IPS-15b (cell line): ENCODE measurements around the gene DPF1.

Experiments
- H3K27me3 ChIP-seq: one replicate; pipeline ENCODE4 v1.6.1; 2013; ENCODE audit warnings: low read length; ENCODE audit not compliant: control insufficient read depth, insufficient read depth
- H3K36me3 ChIP-seq: one replicate; pipeline ENCODE4 v1.6.1; 2013; ENCODE audit warnings: low read length; ENCODE audit not compliant: control insufficient read depth, insufficient read depth
- H3K4me1 ChIP-seq: one replicate; pipeline ENCODE4 v1.6.1; 2013; ENCODE audit warnings: mild to moderate bottlenecking, low read length; ENCODE audit not compliant: control insufficient read depth, insufficient read depth
- H3K4me3 ChIP-seq: one replicate; pipeline ENCODE4 v1.5.1; 2013; ENCODE audit warnings: low read depth, low read length
- H3K9ac ChIP-seq: one replicate; pipeline ENCODE4 v1.6.1; 2013; ENCODE audit warnings: low read depth, mild to moderate bottlenecking, low read length
- H3K9me3 ChIP-seq: one replicate; pipeline ENCODE4 v1.6.1; 2013; ENCODE audit warnings: mild to moderate bottlenecking, low read length; ENCODE audit not compliant: control insufficient read depth, insufficient read depth

DPF1 gene

GRCh38 chr19:38224014-38224862 lies at the start of gene DPF1:
Gene DPF1, minus strand, starts transcription at chr19:38224222. Its CDS starts 80 bp downstream, at chr19:38224142.
- Histone ChIP-seq H3K4me3 (peak within 1 kb of the TSS; percentile 85), H3K9me3 (no peaks in the 10 kb centered on the region), H3K4me1 (peaks cover 9% of the 10 kb centered on the region), H3K9ac (no peak within 1 kb of the TSS), H3K36me3 (no peaks in the 10 kb centered on the region), H3K27me3 (no peaks in the 10 kb centered on the region)

GRCh38 chr19:38273499-38273898 lies 49.5 kb upstream of the DPF1 start:
- Histone ChIP-seq H3K9me3 (no peaks in the 10 kb centered on the region), H3K9ac (no peak overlapping the region), H3K4me1 (peaks cover 5% of the 10 kb centered on the region), H3K27me3 (no peaks in the 10 kb centered on the region), H3K4me3 (no peak overlapping the region), H3K36me3 (no peaks in the 10 kb centered on the region)

DNA sequence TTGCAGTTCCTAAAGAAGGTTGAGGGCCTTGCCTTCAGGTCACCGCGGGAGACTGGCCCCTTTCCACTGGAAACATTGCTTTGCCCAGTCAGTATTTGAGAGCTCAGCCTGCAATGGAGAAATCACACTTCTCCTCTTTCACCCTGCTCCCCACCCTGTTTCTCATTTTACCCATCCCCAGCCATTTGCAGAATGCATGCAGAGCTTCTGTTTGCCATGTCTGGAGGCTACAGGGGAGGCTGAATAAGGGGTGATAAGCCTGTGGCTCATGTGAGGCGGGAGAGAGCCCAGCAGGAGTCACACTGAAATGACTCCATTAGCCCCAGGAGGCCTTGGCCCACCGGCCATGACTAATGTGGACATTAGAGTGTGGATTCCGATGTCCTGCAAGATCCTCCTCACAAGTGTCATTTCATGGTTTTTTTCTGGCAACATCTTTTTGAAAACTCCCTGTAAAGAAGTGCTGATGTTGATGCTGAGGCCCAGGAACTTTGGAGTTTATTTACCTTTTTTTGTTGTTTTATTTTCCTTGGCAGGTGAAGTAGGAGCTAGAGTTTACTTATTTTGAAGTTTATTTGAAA lies 46.7 kb upstream of the DPF1 start:
- no peaks in the 10 kb centered on the region for H3K9me3 ChIP-seq
- peaks cover 27% of the 10 kb centered on the region for H3K4me1 ChIP-seq
- H3K36me3 ChIP-seq, result no peaks in the 10 kb centered on the region
- H3K27me3 ChIP-seq, result no peaks in the 10 kb centered on the region
- no peak overlapping the region for H3K9ac ChIP-seq
- H3K4me3 ChIP-seq, result no peak overlapping the region

DNA sequence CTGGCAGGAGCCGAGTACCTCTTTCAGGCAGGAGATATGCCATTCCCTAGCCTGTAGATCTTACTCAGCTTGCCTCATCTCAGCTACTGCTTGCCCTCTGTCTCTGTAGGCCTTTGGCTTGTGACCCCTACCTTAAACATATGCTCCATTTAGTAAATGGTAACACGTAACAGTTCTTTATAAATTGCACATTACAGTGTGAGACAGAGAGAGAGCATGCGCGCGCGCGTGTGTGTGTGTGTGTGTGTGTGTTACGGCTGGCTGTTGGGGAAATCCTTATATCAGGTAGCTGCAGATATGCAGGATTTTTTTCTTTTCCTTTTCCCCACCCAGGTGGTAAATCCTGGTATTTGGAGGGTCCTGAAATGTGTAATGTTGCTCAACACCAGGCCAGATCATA lies 44.5 kb upstream of the DPF1 start:
- Histone ChIP-seq H3K36me3 (no peaks in the 10 kb centered on the region), H3K27me3 (no peaks in the 10 kb centered on the region), H3K9me3 (no peaks in the 10 kb centered on the region), H3K4me1 (peaks cover 32% of the 10 kb centered on the region), H3K4me3 (no peak overlapping the region), H3K9ac (no peak overlapping the region)

- Histone ChIP-seq H3K9ac (no peak overlapping the region), H3K27me3 (no peaks in the 10 kb centered on the region), H3K36me3 (no peaks in the 10 kb centered on the region), H3K4me1 (peaks cover 33% of the 10 kb centered on the region), H3K4me3 (peak overlapping the region; percentile 18), H3K9me3 (no peaks in the 10 kb centered on the region)
Measured at GRCh38 chr19:38267761-38268483, 43.9 kb upstream of the DPF1 start.

GRCh38 chr19:38266981-38267597 lies 43.1 kb upstream of the DPF1 start:
- Histone ChIP-seq H3K36me3 (no peaks in the 10 kb centered on the region), H3K9me3 (no peaks in the 10 kb centered on the region), H3K9ac (peak overlapping the region; percentile 50), H3K4me1 (peaks cover 33% of the 10 kb centered on the region), H3K27me3 (no peaks in the 10 kb centered on the region), H3K4me3 (peak overlapping the region; percentile 18)

DNA sequence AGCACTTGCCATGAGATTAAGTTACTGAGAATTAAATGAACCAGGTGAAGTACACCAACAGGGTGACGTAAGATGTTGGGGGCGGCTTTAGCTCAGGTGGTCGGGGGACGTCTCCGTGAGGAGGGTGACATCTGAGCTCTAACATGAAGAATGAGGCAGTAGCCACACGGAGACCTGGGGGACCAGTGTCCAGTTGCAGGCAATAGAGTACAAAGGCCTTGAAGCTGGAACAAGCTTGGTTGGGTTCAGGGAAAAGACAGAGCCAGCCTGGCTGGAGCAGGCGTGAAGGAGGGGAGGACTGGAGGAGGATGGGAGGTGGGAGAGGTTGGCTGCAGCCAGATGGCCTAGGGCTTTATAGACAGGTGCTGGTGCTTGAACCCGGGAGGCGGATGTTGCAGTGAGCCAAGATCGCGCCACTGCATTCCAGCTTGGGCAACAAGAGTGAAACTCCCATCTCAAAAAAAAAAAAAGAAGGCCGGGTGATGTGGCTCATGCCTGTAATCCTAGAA lies 42.0 kb upstream of the DPF1 start:
- Histone ChIP-seq H3K27me3 (no peaks in the 10 kb centered on the region), H3K36me3 (no peaks in the 10 kb centered on the region), H3K9me3 (no peaks in the 10 kb centered on the region), H3K4me1 (peaks cover 33% of the 10 kb centered on the region), H3K9ac (no peak overlapping the region), H3K4me3 (peak overlapping the region; percentile 84)

DNA sequence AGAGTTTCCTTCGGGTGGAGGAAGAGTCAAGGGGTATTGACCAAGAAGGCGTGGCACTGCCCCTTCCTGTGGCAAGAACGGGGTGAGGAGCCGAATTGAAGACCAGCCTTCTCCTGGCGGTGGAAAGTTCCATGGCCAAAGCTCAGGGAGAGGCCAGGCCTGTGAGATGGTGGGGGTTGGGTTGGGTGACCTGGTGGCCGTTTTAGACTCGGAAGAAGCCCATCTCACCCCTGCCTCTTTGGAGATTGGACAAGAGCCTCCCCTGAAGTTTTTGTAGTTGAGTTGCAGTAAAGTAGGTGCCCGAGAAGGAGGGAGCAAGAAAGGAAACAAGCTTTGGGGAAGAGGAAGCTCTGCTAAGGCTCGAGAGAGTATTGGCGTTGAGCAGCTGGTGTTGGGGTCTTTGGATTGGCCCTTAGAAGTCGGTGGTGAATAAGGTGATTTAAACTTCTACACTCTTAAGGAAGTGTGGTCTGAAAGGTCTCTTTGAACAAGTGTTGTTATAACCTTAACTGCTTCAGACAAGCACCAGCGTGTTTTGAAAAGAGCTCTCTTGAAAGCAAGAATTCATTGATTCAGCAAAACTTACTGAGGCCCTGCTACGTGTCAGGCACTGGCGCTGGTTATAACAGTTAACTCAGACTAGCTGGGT lies 41.3 kb upstream of the DPF1 start:
- Histone ChIP-seq H3K9ac (peak overlapping the region; percentile 82), H3K4me3 (peak overlapping the region; percentile 84), H3K9me3 (no peaks in the 10 kb centered on the region), H3K27me3 (no peaks in the 10 kb centered on the region), H3K4me1 (peaks cover 31% of the 10 kb centered on the region), H3K36me3 (no peaks in the 10 kb centered on the region)

GRCh38 chr19:38264486-38265212 lies 40.6 kb upstream of the DPF1 start, which contains the start of gene SPINT2:
Gene SPINT2, plus strand, starts transcription at chr19:38264573. Its CDS starts 320 bp downstream, at chr19:38264893.
- Histone ChIP-seq H3K9me3 (no peaks in the 10 kb centered on the region), H3K4me3 (peak within 1 kb of the TSS; percentile 84), H3K36me3 (no peaks in the 10 kb centered on the region), H3K9ac (peak within 1 kb of the TSS; percentile 82), H3K4me1 (peaks cover 28% of the 10 kb centered on the region), H3K27me3 (no peaks in the 10 kb centered on the region)

GRCh38 chr19:38263689-38264485 lies 39.9 kb upstream of the DPF1 start:
- H3K4me1 ChIP-seq, result peaks cover 28% of the 10 kb centered on the region
- no peaks in the 10 kb centered on the region for H3K27me3 ChIP-seq
- H3K4me3 ChIP-seq, result peak overlapping the region; percentile 84
- H3K9me3 ChIP-seq, result no peaks in the 10 kb centered on the region
- no peaks in the 10 kb centered on the region for H3K36me3 ChIP-seq
- peak overlapping the region; percentile 82 for H3K9ac ChIP-seq
